ENCODE data around the gene CHMP6.

DNA sequence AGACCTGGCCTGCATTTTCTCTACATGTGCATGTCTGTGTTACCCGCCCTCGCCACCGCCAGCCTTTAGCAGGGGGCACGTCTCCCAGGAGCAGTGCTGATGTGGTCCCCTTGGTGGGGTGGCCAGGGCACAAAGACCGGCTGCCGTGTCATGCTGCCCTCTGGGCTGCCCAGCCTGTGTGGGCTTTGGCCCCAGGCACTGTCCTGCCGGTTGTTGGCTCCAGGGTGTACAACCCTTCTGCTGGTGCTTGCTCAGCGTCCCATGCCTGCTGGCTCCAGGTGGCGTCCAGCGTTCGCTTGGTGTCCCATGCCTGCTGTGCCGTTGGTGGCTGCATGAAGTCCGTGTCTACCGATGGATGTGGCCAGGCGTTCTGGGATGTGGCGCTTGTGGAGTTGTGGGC is 47.5 kb downstream of the CHMP6 start:
- TF ChIP-seq POLR2AphosphoS5 (IDR thresholded peaks at IDR 0.05) (no peak), POLR2A (IDR thresholded peaks at IDR 0.05) (no peak), EP300 (IDR thresholded peaks at IDR 0.05) (no peak)
- TF ChIP-seq, protein P1, sequence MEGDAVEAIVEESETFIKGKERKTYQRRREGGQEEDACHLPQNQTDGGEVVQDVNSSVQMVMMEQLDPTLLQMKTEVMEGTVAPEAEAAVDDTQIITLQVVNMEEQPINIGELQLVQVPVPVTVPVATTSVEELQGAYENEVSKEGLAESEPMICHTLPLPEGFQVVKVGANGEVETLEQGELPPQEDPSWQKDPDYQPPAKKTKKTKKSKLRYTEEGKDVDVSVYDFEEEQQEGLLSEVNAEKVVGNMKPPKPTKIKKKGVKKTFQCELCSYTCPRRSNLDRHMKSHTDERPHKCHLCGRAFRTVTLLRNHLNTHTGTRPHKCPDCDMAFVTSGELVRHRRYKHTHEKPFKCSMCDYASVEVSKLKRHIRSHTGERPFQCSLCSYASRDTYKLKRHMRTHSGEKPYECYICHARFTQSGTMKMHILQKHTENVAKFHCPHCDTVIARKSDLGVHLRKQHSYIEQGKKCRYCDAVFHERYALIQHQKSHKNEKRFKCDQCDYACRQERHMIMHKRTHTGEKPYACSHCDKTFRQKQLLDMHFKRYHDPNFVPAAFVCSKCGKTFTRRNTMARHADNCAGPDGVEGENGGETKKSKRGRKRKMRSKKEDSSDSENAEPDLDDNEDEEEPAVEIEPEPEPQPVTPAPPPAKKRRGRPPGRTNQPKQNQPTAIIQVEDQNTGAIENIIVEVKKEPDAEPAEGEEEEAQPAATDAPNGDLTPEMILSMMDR (IDR thresholded peaks at IDR 0.05) = no peak
